Uterus (tissue), 2 donors: ENCODE data around the gene KLRF2.

Experiments used
- POLR2A ChIP-seq, 2 donors: fragments of 450-650 bp; IDR thresholded peaks; one replicate each; pipeline ENCODE4 v1.6.1; 2016; ENCODE audit warnings: antibody characterized with exemption in 2 of 2, mild to moderate bottlenecking in 1 of 2, moderate library complexity in 1 of 2
- TF ChIP-seq, protein P1 (sequence below), 4 experiments: fragments of 200-600 bp in 2 of 4; fragments of 450-650 bp in 2 of 4; sonication (generic) in 2 of 4; IDR thresholded peaks; one replicate each; pipeline ENCODE4 v1.5.1; 2016 to 2019; ENCODE audit warnings: antibody characterized with exemption in 4 of 4, mild to moderate bottlenecking in 2 of 4, moderate library complexity in 1 of 4

DNA sequence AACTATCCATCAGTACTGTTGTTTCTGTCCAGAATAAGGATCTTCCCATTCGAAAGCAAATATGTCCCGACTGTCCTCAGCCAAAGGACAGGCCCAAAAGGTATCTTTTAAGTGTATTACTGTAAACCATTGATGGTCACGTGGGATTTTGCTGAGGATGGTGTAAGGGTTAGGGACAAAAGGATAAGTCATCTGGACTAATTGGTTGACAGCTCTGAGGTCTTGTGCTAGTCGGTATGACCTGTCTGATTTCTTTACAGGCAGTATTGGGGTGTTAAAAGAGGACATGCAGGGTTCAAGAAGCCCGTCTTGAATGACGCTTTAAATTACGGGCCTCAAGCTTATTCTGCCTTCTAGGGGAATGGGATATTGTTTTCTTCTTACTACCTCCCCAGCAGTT lies 26.5 kb downstream of the KLRF2 start:
- TF ChIP-seq, protein P1, sequence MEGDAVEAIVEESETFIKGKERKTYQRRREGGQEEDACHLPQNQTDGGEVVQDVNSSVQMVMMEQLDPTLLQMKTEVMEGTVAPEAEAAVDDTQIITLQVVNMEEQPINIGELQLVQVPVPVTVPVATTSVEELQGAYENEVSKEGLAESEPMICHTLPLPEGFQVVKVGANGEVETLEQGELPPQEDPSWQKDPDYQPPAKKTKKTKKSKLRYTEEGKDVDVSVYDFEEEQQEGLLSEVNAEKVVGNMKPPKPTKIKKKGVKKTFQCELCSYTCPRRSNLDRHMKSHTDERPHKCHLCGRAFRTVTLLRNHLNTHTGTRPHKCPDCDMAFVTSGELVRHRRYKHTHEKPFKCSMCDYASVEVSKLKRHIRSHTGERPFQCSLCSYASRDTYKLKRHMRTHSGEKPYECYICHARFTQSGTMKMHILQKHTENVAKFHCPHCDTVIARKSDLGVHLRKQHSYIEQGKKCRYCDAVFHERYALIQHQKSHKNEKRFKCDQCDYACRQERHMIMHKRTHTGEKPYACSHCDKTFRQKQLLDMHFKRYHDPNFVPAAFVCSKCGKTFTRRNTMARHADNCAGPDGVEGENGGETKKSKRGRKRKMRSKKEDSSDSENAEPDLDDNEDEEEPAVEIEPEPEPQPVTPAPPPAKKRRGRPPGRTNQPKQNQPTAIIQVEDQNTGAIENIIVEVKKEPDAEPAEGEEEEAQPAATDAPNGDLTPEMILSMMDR (IDR thresholded peaks at IDR 0.05) = no peak
- no peak for TF ChIP-seq POLR2A (IDR thresholded peaks at IDR 0.05)
